ENCODE measurements around the gene SPSB1.

SPSB1 gene

DNA sequence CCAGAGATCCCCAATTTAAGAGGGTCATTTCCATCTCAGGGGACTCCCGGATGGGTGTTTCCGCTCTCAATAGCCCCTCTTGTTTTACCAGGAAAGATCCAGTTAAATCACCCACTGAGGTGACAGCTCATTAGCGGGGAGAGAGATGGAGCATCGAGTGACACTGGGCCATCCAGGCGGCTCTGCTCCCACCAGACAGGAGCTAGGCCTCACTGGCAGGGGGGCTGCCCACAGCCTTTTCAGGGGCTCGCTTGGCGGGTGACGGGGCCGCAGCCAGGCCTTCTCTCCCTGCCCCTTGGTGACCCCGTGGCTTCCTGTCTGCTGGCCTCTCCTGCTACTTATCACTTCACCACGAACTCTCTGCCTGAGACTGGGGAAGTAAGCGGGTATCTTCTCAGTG, 26.7 kb upstream of the SPSB1 start:
- Histone ChIP-seq H2AFZ (ENCODE audit: low read depth) (no peak overlapping the region), H3K79me2 (ENCODE audit: insufficient read depth, low read depth) (no peaks in the 10 kb centered on the region), H4K20me1 (ENCODE audit: insufficient read depth) (no peaks in the 10 kb centered on the region), H3K4me2 (no peak overlapping the region), H3K9ac (no peak overlapping the region), H3K27me3 (ENCODE audit: insufficient read depth, low read depth) (no peaks in the 10 kb centered on the region), H3K4me3 (IDR thresholded peaks at IDR 0.05; ENCODE audit: insufficient read depth, low read depth, low read length) (no peak overlapping the region), H3K27ac (no peak overlapping the region), H3K36me3 (ENCODE audit: insufficient read depth) (no peaks in the 10 kb centered on the region), H3K4me1 (ENCODE audit: low read depth, poor library complexity, severe bottlenecking) (peaks cover 10% of the 10 kb centered on the region)
- TF ChIP-seq, protein P1, sequence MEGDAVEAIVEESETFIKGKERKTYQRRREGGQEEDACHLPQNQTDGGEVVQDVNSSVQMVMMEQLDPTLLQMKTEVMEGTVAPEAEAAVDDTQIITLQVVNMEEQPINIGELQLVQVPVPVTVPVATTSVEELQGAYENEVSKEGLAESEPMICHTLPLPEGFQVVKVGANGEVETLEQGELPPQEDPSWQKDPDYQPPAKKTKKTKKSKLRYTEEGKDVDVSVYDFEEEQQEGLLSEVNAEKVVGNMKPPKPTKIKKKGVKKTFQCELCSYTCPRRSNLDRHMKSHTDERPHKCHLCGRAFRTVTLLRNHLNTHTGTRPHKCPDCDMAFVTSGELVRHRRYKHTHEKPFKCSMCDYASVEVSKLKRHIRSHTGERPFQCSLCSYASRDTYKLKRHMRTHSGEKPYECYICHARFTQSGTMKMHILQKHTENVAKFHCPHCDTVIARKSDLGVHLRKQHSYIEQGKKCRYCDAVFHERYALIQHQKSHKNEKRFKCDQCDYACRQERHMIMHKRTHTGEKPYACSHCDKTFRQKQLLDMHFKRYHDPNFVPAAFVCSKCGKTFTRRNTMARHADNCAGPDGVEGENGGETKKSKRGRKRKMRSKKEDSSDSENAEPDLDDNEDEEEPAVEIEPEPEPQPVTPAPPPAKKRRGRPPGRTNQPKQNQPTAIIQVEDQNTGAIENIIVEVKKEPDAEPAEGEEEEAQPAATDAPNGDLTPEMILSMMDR (conservative IDR thresholded peaks at IDR 0.05; ENCODE audit: low read depth, low read length) = no peak

DNA sequence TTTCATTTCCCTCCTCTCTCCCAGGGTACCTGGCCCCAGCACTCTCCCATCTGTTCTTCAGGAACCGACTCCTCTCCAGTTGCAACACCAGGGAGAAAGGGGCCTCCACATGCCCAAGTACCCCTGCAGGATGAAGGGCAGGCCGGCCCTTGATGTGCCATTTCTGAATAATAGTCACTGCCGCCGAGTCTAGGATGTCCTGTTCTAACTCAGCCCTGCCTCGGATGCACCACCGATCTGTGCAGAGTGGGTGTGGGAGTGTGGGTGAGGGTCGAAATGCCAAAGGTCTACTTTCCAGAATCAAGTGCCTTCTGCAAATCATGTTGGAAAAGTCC, 25.4 kb upstream of the SPSB1 start:
- no peak overlapping the region for H3K4me3 ChIP-seq (IDR thresholded peaks at IDR 0.05; ENCODE audit: insufficient read depth, low read depth, low read length)
- no peaks in the 10 kb centered on the region for H3K27me3 ChIP-seq (ENCODE audit: insufficient read depth, low read depth)
- H3K4me1 ChIP-seq (ENCODE audit: low read depth, poor library complexity, severe bottlenecking) = peaks cover 10% of the 10 kb centered on the region
- no peaks in the 10 kb centered on the region for H3K79me2 ChIP-seq (ENCODE audit: insufficient read depth, low read depth)
- no peaks in the 10 kb centered on the region for H3K36me3 ChIP-seq (ENCODE audit: insufficient read depth)
- H4K20me1 ChIP-seq (ENCODE audit: insufficient read depth) = no peaks in the 10 kb centered on the region
- H3K27ac ChIP-seq = no peak overlapping the region
- H3K9ac ChIP-seq = no peak overlapping the region
- TF ChIP-seq, protein P1 (conservative IDR thresholded peaks at IDR 0.05; ENCODE audit: low read depth, low read length) = 0 out of 2 replicates have a peak, but pooled peaks have one; percentile 25
- no peak overlapping the region for H3K4me2 ChIP-seq
- H2AFZ ChIP-seq (ENCODE audit: low read depth) = no peak overlapping the region

DNA sequence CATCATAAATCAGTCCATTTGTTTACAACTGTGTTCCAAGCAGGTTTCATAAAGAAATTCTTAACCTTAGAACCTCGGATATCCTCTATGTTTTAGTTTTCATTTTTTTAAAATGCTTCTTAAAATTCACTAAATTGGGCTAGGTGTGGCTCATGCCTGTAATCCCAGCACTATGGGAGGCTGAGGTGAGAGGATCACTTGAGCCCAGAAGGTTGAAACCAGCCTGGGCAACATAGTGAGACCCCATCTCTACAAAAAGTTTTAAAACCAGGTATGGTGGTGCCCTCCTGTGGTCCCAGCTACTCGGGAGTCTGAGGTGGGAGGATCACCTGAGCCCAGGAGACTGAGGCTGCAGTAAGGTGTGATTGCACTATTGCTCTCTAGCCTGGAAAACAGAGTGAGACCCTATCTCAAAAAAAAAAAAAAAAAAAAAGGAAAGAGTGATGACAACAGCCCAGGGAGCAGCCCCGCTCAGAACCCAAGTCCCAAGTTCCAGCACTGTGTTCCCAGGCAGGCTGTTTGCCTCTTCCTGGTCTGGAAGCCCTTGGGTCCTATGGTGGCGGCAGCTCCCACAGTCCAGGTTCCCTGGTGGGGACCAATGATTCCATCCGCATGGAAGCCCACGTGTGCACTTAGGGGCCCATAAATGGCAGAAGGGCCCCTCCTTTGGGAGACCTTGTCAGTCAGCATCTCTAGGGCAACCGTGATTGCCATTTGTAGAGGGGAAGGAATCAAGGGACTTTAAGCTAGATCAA, 24.7 kb upstream of the SPSB1 start:
- Histone ChIP-seq H4K20me1 (ENCODE audit: insufficient read depth) (no peaks in the 10 kb centered on the region), H3K4me2 (no peak overlapping the region), H3K4me1 (ENCODE audit: low read depth, poor library complexity, severe bottlenecking) (peaks cover 10% of the 10 kb centered on the region), H3K4me3 (IDR thresholded peaks at IDR 0.05; ENCODE audit: insufficient read depth, low read depth, low read length) (no peak overlapping the region), H3K36me3 (ENCODE audit: insufficient read depth) (no peaks in the 10 kb centered on the region), H3K9ac (no peak overlapping the region), H3K79me2 (ENCODE audit: insufficient read depth, low read depth) (no peaks in the 10 kb centered on the region), H2AFZ (ENCODE audit: low read depth) (no peak overlapping the region), H3K27me3 (ENCODE audit: insufficient read depth, low read depth) (no peaks in the 10 kb centered on the region), H3K27ac (no peak overlapping the region)
- TF ChIP-seq, protein P1 (conservative IDR thresholded peaks at IDR 0.05; ENCODE audit: low read depth, low read length) = no peak

DNA sequence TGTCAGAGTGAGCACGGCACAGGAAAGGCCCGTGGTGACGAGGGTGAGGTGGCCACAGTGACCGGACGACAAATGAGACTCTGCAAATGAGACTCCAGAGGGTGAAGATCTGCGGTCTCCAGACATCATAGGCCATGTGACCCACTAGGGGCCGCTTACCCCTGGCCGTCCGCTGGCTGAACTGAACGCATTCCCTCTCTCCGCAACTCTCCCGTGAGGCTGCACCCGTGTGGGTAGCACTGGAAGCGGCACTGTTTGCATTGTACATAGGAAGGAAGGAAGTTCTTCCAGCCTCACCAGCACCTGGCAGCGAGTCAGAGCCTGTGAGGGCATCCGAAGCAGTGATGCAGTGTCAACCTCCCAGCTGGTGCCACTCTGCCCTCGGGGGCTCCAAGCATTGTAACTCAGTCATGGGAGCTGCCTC, 23.6 kb upstream of the SPSB1 start:
- Histone ChIP-seq H3K4me3 (IDR thresholded peaks at IDR 0.05; ENCODE audit: insufficient read depth, low read depth, low read length) (no peak overlapping the region), H3K27me3 (ENCODE audit: insufficient read depth, low read depth) (no peaks in the 10 kb centered on the region), H2AFZ (ENCODE audit: low read depth) (no peak overlapping the region), H3K9ac (no peak overlapping the region), H3K79me2 (ENCODE audit: insufficient read depth, low read depth) (no peaks in the 10 kb centered on the region), H3K4me2 (no peak overlapping the region), H3K36me3 (ENCODE audit: insufficient read depth) (no peaks in the 10 kb centered on the region), H4K20me1 (ENCODE audit: insufficient read depth) (no peaks in the 10 kb centered on the region), H3K4me1 (ENCODE audit: low read depth, poor library complexity, severe bottlenecking) (peaks cover 14% of the 10 kb centered on the region), H3K27ac (no peak overlapping the region)
- TF ChIP-seq, protein P1 (conservative IDR thresholded peaks at IDR 0.05; ENCODE audit: low read depth, low read length) = no peak

Measured in KMS-11 (cell line).